GM18861 (cell line): ENCODE results near the gene RHO.

Experiments used
- ATAC-seq: cut with Tn5 transposase; IDR thresholded peaks from one replicate; pipeline ENCODE4 v1.9.1; 2021; ENCODE audit not compliant: unreplicated experiment

The RHO gene

DNA sequence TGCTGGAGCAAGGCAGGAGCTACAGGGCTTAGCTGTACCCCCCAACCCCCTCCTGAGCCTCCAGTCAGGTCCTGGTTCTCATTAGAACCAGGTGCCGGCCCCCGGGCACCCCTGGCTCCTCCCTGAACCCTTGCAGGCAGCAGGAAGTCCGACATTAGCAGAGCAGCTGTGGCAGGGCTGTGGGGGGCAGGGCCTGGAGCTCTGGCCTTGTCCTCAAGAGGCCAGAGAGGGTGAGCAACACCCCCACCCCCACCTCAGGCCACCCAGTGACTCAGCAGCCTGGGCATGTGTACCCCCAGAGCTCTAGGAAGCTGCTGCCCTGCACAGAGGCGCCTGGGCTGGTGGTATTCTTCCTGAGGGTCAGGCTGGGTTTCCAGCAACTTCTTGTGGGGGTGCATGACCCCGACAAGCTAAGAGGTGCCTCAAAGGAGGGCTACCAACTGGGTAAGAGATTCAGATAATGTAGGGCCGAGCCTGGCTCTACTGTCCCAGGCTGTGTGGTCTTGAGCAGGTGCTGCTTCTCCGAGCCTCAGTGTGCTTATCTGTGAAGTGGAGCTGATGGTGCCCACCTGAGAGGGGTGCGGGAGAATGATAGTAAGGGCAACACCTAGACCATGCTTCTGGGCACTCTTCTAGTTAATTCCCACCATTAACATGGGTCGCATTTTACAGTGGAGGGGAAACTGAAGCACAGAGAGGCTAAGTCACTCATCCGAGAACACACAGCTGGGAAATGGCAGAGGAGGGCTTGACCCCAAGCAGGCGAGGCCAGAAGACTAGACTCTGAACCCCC lies 30.5 kb downstream of the RHO start:
- ATAC-seq, result no peak

DNA sequence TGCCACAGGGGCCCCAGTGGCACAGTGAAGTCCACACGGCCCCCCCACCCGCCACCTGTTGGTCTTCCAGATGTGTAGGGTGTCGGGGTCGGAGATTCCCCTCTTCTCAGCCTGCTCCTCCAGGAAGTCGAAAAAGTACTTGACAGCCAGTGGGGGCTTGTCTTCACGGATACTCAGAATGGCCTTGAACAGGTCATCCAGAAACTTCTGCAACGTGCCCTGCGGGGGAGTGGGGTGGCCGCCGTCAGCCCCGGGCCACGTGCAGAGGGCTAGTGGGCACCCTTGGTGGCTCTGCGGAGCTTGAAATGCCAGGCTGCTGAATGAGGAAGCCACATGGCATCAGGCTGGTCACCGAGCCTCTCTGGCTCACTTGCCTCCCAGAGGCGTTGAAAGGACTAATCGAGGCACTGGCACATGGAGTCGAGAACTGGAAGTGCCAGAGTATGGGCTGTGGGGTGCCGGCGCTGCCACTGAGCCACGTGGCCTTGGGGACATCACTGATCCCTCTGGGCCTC lies 31.2 kb downstream of the RHO start:
- no peak for ATAC-seq

DNA sequence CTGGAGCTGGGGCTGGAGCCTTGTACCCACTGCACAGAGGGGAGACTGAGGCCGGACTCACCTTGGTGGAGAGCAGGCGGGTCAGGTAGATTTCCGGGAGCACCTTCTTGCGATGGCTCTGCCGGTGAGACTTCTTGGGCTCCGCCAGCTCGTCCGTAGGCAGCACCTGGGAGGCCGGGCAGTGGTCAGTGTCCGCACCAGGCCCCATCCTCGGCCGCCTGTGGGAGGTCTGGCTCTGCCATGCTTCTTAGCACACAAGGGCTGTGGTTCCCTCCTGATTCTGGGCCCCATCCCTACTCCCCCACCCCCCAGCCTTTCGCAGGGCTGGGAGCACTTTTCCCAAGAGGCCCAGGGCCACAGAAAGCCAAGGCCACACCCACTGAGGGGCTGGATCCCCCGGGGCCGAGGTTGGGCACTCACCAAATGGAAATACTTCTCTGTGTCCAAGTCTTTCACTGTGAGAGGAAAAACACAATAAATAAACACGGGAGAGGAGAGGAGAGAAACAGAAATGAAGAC lies 31.9 kb downstream of the RHO start:
- ATAC-seq, result no peak

DNA sequence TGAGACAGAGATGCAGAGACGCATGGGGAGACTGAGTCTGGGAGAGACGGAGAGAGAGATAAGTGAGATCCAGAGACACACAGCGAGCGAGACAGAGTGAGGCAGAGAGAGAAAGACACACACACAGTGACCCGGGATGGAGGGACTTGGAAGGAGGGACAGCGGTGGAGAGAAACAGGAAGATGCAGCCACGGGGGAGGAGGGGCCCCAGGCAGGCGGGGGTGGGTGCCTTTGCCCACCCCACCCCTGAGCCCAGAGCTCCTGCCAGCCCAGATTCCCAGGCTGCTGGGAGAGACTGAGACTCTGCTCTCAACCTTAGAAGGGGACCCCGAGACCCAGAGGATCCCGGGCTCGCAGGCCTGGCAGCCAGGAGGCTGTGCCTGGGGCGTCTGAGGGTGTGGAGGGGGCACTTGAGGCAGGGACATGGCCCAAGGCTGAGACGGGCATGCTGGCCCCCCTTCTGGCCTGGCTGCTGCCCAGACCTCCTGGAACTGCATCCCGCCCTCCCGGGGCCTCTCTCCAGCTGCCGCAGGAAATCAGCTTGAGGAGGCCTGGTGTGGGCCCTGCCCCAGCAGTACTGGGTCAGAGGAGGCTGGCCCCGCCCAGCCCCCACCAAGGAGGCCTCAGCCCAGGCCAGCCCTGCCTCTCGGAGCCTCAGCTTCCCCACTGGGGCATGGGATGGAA lies 32.6 kb downstream of the RHO start:
- ATAC-seq, result no peak

DNA sequence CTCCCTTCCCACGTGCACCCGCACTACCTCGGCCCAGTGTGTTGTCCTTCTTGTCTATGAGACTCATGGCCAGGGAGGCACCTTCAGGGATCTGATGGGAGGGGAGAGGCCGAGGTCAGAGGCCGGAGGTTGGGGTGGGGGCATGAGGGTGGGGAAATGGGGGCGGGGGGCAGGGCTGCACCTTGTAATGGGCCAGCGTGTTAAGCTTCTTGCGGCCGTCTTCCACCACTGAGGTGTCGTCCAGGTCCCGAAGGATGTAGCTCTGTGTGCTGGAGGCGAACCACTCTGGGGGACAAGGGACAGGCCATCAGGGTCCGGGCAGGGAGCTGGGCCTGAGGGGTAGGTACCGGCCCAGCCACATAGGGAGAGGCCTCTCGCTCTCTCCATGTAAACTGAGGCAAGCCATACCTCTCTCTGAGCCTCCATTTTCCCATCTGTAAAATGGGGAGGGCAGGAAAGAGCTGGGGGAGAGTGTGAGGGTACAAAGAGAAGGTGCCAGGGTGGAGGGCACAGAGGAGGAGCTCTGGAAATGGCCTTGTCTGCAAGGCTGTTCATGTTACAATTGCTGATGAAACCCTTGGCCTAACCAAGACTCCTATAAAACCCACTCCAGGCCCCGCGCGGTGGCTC lies 33.3 kb downstream of the RHO start:
- no peak for ATAC-seq

DNA sequence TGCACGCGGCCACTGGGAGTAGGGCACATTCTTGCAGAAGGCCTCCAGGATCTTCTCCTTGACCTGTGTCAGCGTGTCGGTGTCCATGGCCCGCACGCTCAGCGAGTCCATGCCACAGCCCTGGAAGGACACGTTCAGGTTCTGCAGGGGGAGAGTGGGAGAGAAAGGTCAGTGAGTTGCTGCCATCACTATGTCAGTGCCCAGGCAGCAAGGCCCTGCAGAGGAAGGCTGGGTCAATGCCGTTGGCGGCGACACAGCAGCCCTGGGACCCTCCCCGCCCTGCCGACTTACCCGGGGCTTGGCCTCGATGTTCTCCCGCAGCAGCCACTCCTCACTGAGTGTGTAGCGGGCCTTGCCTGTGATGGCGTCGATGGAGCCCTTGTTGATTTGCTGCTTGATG lies 34.4 kb downstream of the RHO start:
- no peak for ATAC-seq

DNA sequence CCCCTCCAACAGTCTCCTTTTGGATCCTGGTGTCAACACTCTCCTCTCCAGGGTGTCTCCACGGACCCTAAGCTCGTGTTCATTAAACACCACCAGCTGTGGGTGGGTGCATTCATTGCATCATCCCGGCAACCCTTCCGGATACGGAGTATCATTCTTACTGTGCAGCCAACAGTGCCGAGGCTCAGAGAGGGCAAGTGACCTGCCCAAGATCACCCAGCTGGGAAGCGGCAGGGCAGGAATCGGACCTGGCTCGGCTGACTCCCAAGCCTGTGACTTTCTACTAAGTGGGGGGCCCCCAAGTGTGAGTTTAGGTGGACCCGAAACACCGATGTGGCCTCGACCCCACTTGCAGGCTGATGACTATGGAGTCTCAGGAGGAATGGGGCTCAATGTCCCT lies 34.9 kb downstream of the RHO start:
- ATAC-seq, result no peak

DNA sequence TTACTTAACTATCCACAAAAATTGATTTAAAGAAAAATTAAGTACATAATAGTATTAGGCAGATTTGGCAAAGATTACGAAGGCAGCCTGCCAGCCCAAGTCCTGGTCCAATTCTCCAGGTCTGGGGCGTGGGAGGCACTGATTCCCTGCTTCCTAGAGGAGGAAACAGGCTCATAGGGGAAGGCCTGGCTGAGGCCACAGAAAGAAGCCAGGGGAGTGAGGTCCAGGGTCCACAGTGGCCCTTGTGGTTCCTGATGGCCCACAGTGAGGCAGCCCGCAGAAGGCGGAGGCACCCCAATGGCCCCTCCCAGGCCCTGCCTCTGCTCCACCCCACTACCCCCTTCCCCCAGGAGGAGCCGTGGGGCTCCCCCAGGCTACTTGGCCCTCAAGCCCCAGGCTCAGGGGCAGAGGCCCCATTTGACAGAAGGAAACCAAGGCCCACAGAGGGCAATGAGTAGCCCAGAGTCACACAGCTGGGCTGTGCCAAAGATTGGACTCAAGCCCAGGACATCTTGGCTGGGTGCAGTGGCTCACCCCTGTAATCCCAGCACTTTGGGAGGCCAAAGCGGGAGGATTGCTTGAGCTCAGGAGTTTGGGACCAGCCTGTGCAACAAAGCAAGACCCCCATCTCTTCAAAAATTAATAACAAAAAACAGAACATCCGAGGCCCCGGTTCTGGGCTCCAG lies 35.6 kb downstream of the RHO start:
- ATAC-seq, result no peak

DNA sequence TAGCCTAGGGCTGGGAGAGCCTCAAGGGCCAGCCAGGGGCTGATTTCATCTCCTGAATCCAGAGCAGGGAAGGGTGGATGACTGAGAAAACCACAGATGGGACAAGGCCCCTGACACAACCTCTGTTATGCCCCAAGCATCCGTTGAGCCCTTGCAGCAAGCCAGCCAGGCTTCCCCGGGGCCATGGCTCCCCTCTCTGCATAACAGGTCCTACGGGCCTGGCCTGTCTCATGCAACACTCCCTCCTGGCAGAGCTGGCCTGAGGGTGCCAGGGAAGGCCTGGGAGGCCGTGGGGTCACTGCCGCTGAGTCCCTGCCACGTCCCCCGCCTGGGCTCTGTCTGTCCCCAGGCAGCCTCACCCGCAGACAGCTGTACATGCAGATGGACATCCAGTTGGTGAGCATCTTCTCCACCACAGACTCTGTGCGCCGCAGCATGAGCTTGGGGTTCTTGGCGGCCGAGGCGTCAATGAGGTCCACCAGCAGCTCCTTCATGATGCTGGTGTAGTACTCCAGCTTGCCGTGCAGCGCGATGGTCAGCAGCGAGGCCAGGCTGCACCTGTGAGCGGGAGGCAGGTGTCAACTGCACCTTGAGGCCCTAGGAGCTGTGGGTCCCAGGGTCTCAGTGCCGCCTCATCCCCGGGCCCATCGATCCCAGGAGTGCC lies 36.7 kb downstream of the RHO start:
- ATAC-seq, result no peak

DNA sequence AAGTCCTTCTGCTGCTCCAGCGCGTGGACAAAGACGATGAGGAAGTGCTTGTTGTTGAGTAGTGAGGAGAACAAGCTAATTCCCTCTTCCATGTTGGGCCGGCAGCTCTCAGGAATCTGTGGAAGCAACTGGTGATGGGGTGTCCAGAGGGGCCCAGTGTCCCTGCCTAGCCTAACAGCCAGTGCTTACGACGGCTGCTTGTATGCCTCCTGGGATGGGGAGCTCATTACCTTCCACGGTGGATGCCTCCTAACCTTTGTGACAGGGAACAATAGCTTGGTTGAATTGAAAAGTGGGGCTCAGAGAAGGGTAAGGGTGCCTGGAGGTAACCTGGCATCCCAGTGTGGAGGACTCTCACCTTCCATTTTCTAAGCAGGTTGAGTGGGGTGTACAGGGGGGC lies 37.5 kb downstream of the RHO start:
- ATAC-seq, result no peak

DNA sequence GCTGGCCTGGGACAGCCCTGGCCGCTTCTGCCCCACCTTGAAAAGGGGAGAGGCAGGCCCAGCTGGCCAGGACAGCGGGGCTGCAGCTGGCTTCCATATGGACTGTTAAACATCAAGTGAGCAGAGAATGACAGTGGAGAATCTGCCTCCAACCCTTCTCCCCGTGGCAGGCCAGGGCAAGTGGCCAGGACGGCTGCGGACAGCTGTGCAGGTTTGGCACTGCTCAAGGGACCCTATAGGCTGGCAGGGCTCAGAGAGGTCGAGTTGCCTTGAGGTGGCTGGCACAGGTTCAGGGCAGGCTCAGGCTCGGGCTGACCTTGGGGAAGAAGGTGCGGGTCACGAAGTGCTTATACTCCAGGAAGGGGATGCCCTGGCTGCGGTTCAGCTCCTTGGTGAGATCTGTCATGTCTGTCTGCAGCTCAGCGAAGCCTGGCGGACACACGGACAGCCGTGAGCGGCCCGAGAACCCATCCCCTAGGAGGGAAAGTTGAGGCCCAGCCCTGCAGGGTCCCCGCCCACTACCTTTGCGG lies 38.8 kb downstream of the RHO start:
- ATAC-seq, result no peak

DNA sequence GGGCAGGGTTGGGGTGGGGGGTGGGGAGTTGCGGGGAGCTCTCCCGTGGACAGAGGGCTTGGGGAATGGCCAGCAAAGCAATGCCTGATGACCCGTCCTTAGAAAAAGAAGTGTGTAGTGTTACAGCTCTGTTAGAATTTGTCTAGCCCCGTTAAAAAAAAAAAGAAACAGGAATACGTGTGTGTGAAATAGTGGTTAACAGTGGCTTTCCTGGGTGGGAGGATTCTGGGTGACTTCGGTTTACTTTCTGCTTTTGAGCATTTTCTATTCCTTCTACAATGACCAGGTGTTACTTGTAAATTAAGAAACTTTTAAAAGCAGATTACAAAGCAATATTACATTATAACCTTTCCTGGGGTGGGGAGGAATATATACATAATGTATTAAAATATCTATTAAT lies 39.5 kb downstream of the RHO start:
- no peak for ATAC-seq

DNA sequence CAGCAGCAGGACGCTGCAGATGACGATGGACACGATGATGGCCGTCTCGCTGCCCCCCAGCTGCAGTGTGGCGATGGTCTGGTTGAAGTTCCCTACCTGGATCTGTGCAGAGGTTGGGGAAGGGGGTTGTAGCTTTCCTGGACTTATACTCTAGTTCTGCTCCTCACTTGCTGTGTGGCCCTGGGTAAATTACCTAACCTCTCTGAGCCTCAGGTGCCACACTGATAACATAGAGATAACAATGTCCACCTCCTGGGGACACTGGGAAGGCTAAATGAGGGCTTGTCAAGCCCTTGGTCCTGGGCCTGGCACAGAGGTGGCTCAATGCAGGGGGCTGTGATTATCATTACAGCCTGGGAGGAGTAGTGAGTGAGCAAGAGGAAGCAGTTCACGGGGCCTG lies 41.4 kb downstream of the RHO start:
- no peak for ATAC-seq

DNA sequence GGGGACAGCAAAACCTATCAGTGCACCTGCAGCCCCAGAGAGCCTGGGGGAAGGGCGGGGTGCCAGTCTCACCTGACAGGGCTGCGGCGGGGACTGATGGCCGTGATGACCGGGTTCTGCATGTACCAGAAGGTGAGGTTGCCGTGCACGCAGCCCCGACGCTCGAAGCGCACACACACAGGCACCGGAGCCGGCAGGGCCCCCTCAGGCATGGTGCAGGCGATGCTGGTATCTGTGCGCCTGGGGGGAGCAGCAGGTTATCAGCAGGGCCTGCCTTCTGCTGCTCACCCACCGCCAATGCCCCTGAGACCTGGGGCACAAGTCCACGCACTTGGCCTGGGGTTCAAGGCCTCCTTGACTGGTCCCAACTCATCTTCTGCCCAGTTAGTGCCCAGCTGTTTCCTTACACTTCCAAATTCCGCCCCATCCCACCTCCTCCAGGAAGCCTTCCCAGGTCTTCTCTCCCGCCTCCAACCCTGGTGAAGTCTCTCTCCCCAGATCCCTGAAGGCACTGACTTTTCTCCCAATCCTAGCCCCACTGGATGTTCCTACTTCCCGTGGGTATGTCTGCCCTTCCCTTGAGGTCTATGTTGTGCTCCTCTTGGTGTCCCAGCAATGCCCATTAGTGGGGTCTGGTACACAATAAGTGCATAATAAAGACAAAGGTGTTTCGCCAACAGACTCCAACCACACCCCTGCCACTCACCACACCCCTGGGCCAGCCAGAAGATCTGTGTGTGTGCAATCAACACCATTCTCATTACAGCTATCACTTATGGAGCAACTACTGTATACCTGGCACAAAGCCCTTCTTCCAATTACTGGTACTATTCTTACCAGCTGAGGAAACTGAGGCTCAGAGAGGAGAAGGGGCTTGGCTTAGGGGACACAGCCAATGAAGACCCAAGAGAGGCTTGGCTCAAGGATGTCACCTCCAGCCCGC lies 43.4 kb downstream of the RHO start:
- no peak for ATAC-seq

DNA sequence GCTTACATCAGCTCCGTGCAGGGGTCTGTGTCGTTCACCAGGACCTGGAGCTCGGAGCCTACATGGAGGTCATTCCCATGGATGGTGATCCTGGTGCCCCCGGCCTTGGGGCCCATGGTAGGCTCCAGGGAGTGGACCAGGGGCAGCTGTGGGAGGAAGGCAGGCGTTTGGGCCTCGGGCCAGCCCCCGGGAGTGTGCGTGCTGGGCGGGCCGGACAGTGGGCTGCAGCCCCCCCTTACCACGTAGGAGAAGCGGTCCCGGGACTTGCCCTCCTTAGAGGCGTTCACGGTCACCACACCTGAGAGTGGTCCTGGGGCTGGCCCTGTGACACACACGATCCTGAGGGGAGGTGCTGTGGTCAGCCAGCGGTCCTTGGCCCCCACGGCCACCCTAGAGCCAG lies 44.2 kb downstream of the RHO start:
- no peak for ATAC-seq

DNA sequence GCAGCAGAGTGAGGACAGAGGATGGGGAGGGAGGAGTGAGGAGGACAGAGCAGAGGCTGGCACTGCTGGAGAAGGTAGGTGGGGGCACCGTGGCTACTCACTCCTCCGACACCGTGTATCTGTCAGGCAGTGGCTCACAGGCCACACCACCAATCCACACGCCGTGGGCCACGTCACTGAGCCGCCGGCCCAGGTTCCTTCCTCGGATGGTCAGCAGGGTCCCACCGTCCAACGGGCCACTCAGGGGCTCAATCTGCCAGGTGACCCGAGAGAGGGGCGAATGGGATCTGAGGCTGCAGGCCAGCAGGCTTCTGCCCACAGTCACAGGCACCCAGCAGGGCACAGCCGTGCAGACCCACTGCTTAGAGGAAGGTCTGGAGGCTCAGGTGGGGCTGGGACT lies 45.1 kb downstream of the RHO start:
- no peak for ATAC-seq

DNA sequence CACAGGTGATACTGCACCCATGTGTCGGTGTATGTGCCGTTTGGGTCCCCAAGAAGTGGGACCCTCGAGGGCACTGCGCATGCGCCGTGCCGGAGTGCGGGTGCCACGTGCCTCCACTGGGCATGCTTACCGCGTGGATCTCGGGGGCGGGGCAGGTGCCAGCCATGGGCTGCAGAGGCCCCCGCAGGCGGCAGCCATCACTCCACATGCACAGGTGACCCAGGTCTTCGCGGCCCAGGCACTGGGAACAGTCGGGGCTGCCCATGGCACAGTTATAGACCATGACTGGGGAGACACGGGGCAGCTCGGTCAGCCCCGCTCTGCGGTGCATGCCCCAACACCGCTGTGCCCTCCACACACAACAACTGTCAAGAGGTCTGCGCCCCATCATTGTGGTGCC lies 45.8 kb downstream of the RHO start:
- ATAC-seq, result no peak

DNA sequence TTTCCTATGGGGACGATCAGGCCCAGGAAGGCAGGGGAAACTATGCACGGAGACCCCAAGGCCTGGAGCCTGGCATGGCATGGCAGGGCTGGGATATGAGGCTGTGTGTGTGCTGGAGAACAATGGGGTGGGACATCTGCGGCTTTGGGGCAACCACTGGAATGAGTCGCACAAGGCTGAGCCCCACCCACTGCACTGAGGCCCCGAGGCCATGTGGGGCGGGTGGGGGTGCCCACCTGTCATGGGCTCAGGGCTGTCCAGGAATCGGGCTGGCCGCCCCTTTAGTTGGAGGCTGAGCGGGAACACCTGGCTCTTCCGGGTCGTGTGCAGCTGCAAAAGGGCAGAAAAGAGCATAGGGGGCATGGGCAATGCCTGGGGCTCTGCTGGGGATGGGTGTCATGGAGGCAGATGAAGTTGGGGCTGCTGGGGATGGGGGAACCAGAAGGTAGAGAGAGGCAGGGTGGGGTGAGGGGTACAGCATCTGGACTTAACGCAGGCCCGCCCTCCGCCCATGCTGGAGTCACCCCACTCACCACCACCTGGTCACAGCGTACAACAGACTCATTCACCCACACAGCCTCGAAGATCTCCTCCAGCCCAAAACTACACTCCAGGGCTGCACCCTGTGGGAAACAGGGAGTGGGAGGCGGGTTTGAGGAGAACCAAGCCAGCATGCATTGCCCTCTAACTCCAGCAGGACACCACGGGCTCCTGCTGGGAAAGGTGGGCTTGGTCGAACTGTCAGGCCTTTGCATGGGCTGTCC lies 47.0 kb downstream of the RHO start:
- ATAC-seq, result no peak

DNA sequence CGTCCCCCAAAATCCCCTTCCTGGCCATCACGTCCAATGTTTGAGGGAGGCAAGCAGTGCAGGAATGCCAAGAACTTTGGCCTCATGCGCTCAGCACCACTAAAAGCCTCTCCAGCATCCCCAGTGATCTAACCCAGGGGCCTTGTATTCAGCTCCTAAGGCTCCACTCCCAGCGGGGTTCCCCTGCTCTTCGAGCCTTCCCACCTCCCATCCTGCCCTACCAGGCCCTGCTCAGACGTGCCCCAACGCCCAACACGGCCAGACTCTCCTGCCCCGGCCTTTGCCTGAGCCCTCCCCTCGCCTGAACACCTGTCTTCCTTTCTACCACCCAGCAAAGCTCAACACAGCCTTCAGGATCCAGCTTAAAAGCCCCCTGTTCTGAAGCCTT lies 47.6 kb downstream of the RHO start:
- no peak for ATAC-seq
